SU-DHL-6 (cell line): Measurements from ENCODE around the gene PPP2R3B.

Experiments
- H2AFZ ChIP-seq: fragments of 200-600 bp; sonication (generic); 2 replicates; pipeline ENCODE4 v1.6.1; 2014; ENCODE audit warnings: low read depth, mild to moderate bottlenecking, moderate library complexity, mixed read lengths, antibody characterized with exemption, low read length; ENCODE audit not compliant: severe bottlenecking
- H3F3A ChIP-seq: fragments of 200-600 bp; shearing (Covaris generic); 2 replicates; pipeline ENCODE4 v1.6.0; 2016; ENCODE audit warnings: antibody characterized with exemption, mild to moderate bottlenecking; ENCODE audit not compliant: insufficient read depth
- H3K27ac ChIP-seq: fragments of 200-600 bp; sonication (generic); 2 replicates; pipeline ENCODE4 v1.5.1; 2016; ENCODE audit warnings: low read depth, mild to moderate bottlenecking, low read length, moderate library complexity, mixed read lengths
- H3K27me3 ChIP-seq: fragments of 200-600 bp; sonication (generic), shearing (Covaris generic); 2 replicates; pipeline ENCODE4 v1.6.0; 2014; ENCODE audit warnings: mild to moderate bottlenecking, low read length
- H3K36me3 ChIP-seq: fragments of 200-600 bp; sonication (generic); 2 replicates; pipeline ENCODE4 v1.6.1; 2014; ENCODE audit warnings: mild to moderate bottlenecking, low read length, mixed read lengths
- H3K4me2 ChIP-seq: fragments of 300-600, 200-600 bp; shearing (Covaris generic), sonication (generic); 2 replicates; pipeline ENCODE4 v1.6.0; 2014; ENCODE audit warnings: low read length, low read depth, mild to moderate bottlenecking; ENCODE audit not compliant: poor library complexity, severe bottlenecking
- H3K4me3 ChIP-seq: fragments of 200-600 bp; sonication (generic); 2 replicates; pipeline ENCODE4 v1.5.1; 2014; ENCODE audit warnings: antibody characterized with exemption, low read length, mild to moderate bottlenecking, mixed read lengths; ENCODE audit not compliant: insufficient read depth, poor library complexity, severe bottlenecking
- H3K79me2 ChIP-seq: fragments of 200-600 bp; sonication (generic); 2 replicates; pipeline ENCODE4 v1.6.1; 2014; ENCODE audit warnings: mild to moderate bottlenecking, low read length, moderate library complexity; ENCODE audit not compliant: insufficient read depth
- H3K9ac ChIP-seq: fragments of 200-600 bp; sonication (generic); 2 replicates; pipeline ENCODE4 v1.7.0; 2014; ENCODE audit warnings: mild to moderate bottlenecking, low read length
- H3K9me2 ChIP-seq: fragments of 200-600 bp; sonication (generic); replicated peaks from 2 replicates; pipeline ENCODE4 v1.6.1; 2014; ENCODE audit warnings: low read length; ENCODE audit not compliant: insufficient read depth
- H3K9me3 ChIP-seq: fragments of 200-600 bp; sonication (generic); 2 replicates; pipeline ENCODE4 v1.6.1; 2014; ENCODE audit warnings: low read length, mixed read lengths; ENCODE audit not compliant: insufficient read depth
- H4K20me1 ChIP-seq: fragments of 200-600 bp; sonication (generic); 2 replicates; pipeline ENCODE4 v1.6.1; 2014; ENCODE audit warnings: low read depth, mild to moderate bottlenecking, antibody characterized with exemption, low read length, moderate library complexity, mixed read lengths
- CTCF ChIP-seq: fragments of 200-600 bp; sonication (generic); IDR thresholded peaks from one replicate; pipeline ENCODE4 v1.5.1; 2017; ENCODE audit warnings: antibody characterized with exemption, mild to moderate bottlenecking, low read length, moderate library complexity; ENCODE audit not compliant: insufficient read depth, poor library complexity, severe bottlenecking
- EZH2phosphoT487 ChIP-seq: fragments of 200-600 bp; sonication (generic), shearing (Covaris generic); conservative IDR thresholded peaks from 2 replicates; pipeline ENCODE4 v1.6.1; 2018; ENCODE audit warnings: mild to moderate bottlenecking, antibody characterized with exemption, low read length, moderate library complexity, mixed read lengths

Gene PPP2R3B

GRCh38 chrX:425056-425455 is 38.3 kb upstream of the PPP2R3B start:
- Histone ChIP-seq H3F3A (no peaks in the 10 kb centered on the region), H3K9ac (no peak overlapping the region), H3K27me3 (no peaks in the 10 kb centered on the region), H3K79me2 (no peaks in the 10 kb centered on the region), H2AFZ (no peak overlapping the region), H3K36me3 (no peaks in the 10 kb centered on the region), H3K9me3 (no peaks in the 10 kb centered on the region), H3K4me2 (no peak overlapping the region), H3K27ac (no peak overlapping the region), H3K9me2 (no peaks in the 10 kb centered on the region), H4K20me1 (no peaks in the 10 kb centered on the region), H3K4me3 (no peak overlapping the region)
- TF ChIP-seq CTCF, result no peak
- TF ChIP-seq EZH2phosphoT487, result no peak

GRCh38 chrX:421646-422391 is 35.1 kb upstream of the PPP2R3B start:
- Histone ChIP-seq H3K4me3 (no peak overlapping the region), H3K9ac (no peak overlapping the region), H3K27me3 (no peaks in the 10 kb centered on the region), H3F3A (no peaks in the 10 kb centered on the region), H3K36me3 (no peaks in the 10 kb centered on the region), H4K20me1 (no peaks in the 10 kb centered on the region), H2AFZ (no peak overlapping the region), H3K9me3 (no peaks in the 10 kb centered on the region), H3K79me2 (no peaks in the 10 kb centered on the region), H3K27ac (no peak overlapping the region), H3K4me2 (no peak overlapping the region), H3K9me2 (no peaks in the 10 kb centered on the region)
- TF ChIP-seq EZH2phosphoT487 (no peak), CTCF (no peak)

GRCh38 chrX:420496-421223 is 34.0 kb upstream of the PPP2R3B start:
- Histone ChIP-seq H3K4me2 (no peak overlapping the region), H3F3A (no peaks in the 10 kb centered on the region), H3K36me3 (no peaks in the 10 kb centered on the region), H4K20me1 (no peaks in the 10 kb centered on the region), H3K4me3 (no peak overlapping the region), H2AFZ (no peak overlapping the region), H3K79me2 (no peaks in the 10 kb centered on the region), H3K9ac (no peak overlapping the region), H3K9me2 (no peaks in the 10 kb centered on the region), H3K9me3 (no peaks in the 10 kb centered on the region), H3K27ac (no peak overlapping the region), H3K27me3 (no peaks in the 10 kb centered on the region)
- TF ChIP-seq CTCF (no peak), EZH2phosphoT487 (no peak)
